Measurements from ENCODE around the gene ADAMTS12. TPM values are rescaled to one million over a fixed set of nuclear protein-coding genes. Genes with fewer than 3 reads are reported as not detected.

The ADAMTS12 gene
- polyA plus RNA-seq, 3 donors: not detected

DNA sequence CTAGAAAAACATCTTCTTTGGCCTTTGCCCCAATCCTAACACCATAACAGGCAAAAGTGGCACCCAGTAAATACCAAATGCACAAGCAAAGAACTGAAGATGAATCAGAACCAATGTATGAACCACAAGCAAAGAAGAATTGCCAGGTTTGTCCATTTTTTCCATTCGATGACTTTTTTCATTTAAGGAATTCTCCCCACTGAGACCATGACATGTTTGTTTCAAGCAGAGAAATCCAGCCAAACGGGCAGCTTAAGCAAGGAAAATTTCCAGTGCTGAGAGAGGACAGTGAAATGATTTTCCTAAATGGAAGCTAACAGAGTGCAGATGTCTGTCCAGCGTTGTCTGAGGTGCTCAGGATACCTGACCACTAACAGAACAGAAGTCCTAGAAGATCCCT lies 203.7 kb downstream of the ADAMTS12 start:
- 90% methylated on average over 2 of the region's 3 CpGs for WGBS (ENCODE audit: insufficient coverage)

DNA sequence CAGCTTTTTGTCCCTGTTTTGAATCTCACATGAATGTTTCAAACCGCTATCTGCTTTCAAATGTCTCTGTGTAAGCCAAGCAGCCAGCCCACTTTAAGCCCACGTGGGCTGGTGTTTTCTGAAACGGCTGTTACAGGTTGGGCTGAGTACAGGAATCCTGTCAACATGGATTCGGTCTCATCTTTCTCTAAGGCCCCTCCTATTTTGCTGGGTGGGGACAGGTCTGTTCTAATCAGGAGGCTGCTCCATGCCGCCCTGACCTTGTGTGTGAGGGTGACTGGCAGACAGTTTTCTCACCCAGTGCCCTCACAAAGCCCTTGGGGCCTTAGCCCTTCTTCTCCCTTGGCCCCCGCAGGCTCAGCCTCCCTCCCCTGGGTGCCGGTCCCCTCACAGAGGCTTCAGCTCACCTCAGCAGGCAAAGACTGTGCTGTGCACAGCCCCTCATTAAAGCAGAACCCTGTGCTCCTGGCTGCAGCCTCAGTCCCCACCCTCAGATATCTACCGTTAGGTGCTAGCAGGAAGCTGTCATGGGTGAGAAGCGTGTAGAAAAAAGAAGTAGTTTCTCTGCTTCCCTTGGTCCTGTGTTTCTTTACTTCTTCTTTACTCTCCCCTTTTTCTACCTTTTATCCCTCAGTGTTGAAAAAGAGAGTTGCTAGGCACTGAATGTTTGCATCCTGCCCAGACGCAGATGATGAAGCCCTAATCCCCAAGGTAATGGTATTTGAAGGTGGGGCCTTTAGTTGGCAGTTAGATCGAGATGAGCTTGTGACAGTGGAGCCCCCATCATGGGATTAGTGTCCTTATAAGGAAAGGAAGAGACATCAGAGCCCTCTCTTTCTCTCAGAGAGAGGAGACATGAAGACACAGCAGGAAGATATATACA lies 205.7 kb downstream of the ADAMTS12 start:
- Histone ChIP-seq H3K4me2 (replicated peaks; ENCODE audit: extremely low read depth, low read length, poor library complexity, severe bottlenecking) (no peak overlapping the region), H3K4me1 (ENCODE audit: control insufficient read depth in 1 of 2, insufficient read depth in 2 of 2, low read length in 2 of 2) (no peaks in the 10 kb centered on the region), H3K79me2 (ENCODE audit: insufficient read depth, low read length) (no peaks in the 10 kb centered on the region), H3K27me3 (ENCODE audit: control insufficient read depth in 2 of 2, insufficient read depth in 2 of 2, low read length in 2 of 2) (no peaks in the 10 kb centered on the region), H2AFZ (ENCODE audit: insufficient read depth, low read depth, low read length, poor library complexity, severe bottlenecking) (no peak overlapping the region), H3K9ac (ENCODE audit: insufficient read depth, low read length, poor library complexity, severe bottlenecking) (no peak overlapping the region), H4K20me1 (ENCODE audit: insufficient read depth, low read length) (no peaks in the 10 kb centered on the region), H3K9me3 (replicated peaks in 1 of 2; ENCODE audit: control insufficient read depth in 1 of 2, insufficient read depth in 1 of 2, low read length in 2 of 2) (peaks cover 0 to 3% of the 10 kb centered on the region in 2 donors), H3K4me3 (replicated peaks in 1 of 3; ENCODE audit: low read depth in 2 of 3, low read length in 3 of 3) (no peak overlapping the region), H3K36me3 (replicated peaks in 1 of 2; ENCODE audit: control insufficient read depth in 1 of 2, insufficient read depth in 2 of 2, low read length in 2 of 2) (no peaks in the 10 kb centered on the region), H3K27ac (ENCODE audit: low read depth in 1 of 2, low read length in 2 of 2) (no peak overlapping the region)
- no peaks in the 10 kb centered on the region for H3K4me1 Mint-ChIP-seq
- WGBS (ENCODE audit: insufficient coverage): 100% methylated on average over 1 of the region's 11 CpGs
- intact Hi-C loops (cut with micrococcal nuclease): no loop called here
- H3K27ac Mint-ChIP-seq: no peak overlapping the region
- no peak for TF ChIP-seq CTCF (IDR thresholded peaks at IDR 0.05)
- H3K9me3 Mint-ChIP-seq: peaks cover 0 to 17% (median 3%) of the 10 kb centered on the region in 7 donors
- no peak for DNase-seq
- peaks cover 0 to 5% (median 2%) of the 10 kb centered on the region in 3 donors for H3K27me3 Mint-ChIP-seq (ENCODE audit: low read depth in 3 of 3)
- H3K36me3 Mint-ChIP-seq: no peaks in the 10 kb centered on the region
- H3K4me3 Mint-ChIP-seq: no peak overlapping the region

More for the DNA sequence above, 203.7 kb downstream of the ADAMTS12 start:
- no peak for TF ChIP-seq CTCF (IDR thresholded peaks at IDR 0.05)
- intact Hi-C loops (cut with micrococcal nuclease): no loop called here
- H3K79me2 ChIP-seq (ENCODE audit: insufficient read depth, low read length): no peaks in the 10 kb centered on the region
- H3K27ac ChIP-seq (ENCODE audit: low read depth in 1 of 2, low read length in 2 of 2): no peak overlapping the region
- H3K27ac Mint-ChIP-seq: no peak overlapping the region
- H3K9me3 Mint-ChIP-seq: peaks cover 0 to 21% (median 4%) of the 10 kb centered on the region in 7 donors
- no peaks in the 10 kb centered on the region for H4K20me1 ChIP-seq (ENCODE audit: insufficient read depth, low read length)
- H3K4me1 Mint-ChIP-seq: no peaks in the 10 kb centered on the region
- H3K27me3 ChIP-seq (ENCODE audit: control insufficient read depth in 2 of 2, insufficient read depth in 2 of 2, low read length in 2 of 2): no peaks in the 10 kb centered on the region
- H3K27me3 Mint-ChIP-seq (ENCODE audit: low read depth in 3 of 3): peaks cover 0 to 5% (median 2%) of the 10 kb centered on the region in 3 donors
- no peak overlapping the region for H3K9ac ChIP-seq (ENCODE audit: insufficient read depth, low read length, poor library complexity, severe bottlenecking)
- no peak for DNase-seq
- no peak overlapping the region for H3K4me2 ChIP-seq (replicated peaks; ENCODE audit: extremely low read depth, low read length, poor library complexity, severe bottlenecking)
- H3K36me3 Mint-ChIP-seq: no peaks in the 10 kb centered on the region
- peaks cover 0 to 8% of the 10 kb centered on the region in 2 donors for H3K9me3 ChIP-seq (replicated peaks in 1 of 2; ENCODE audit: control insufficient read depth in 1 of 2, insufficient read depth in 1 of 2, low read length in 2 of 2)
- H2AFZ ChIP-seq (ENCODE audit: insufficient read depth, low read depth, low read length, poor library complexity, severe bottlenecking): no peak overlapping the region
- no peaks in the 10 kb centered on the region for H3K4me1 ChIP-seq (ENCODE audit: control insufficient read depth in 1 of 2, insufficient read depth in 2 of 2, low read length in 2 of 2)
- H3K4me3 Mint-ChIP-seq: no peak overlapping the region
- no peak overlapping the region for H3K4me3 ChIP-seq (replicated peaks in 1 of 3; ENCODE audit: low read depth in 2 of 3, low read length in 3 of 3)
- H3K36me3 ChIP-seq (replicated peaks in 1 of 2; ENCODE audit: control insufficient read depth in 1 of 2, insufficient read depth in 2 of 2, low read length in 2 of 2): no peaks in the 10 kb centered on the region

All from CD14-positive monocyte (primary cell).